Mesothelial cell of epicardium (in vitro differentiated cells): ENCODE data around the gene CEP170. TPM values are rescaled to one million over a fixed set of nuclear protein-coding genes. Genes with fewer than 3 reads are reported as not detected.
A peak's percentile ranks its signal among the peaks of the same experiment; 100 is the strongest.

Experiments used
- DNase-seq, 2 experiments: peaks; one replicate each; pipeline ENCODE4 v3.0.0; 2021; ENCODE audit warnings: low spot score in 2 of 2; ENCODE audit not compliant: unreplicated experiment in 2 of 2
- H3K27ac Mint-ChIP-seq: 2 replicates; pipeline ENCODE4 v1.8.0; 2021; ENCODE audit warnings: mixed read lengths
- H3K27me3 Mint-ChIP-seq: 2 replicates; pipeline ENCODE4 v1.8.0; 2021; ENCODE audit warnings: low read depth, mixed read lengths
- H3K36me3 Mint-ChIP-seq: 2 replicates; pipeline ENCODE4 v1.8.0; 2021; ENCODE audit warnings: mixed read lengths
- H3K4me1 Mint-ChIP-seq: 2 replicates; pipeline ENCODE4 v1.8.0; 2021; ENCODE audit warnings: mixed read lengths
- H3K4me3 Mint-ChIP-seq: 2 replicates; pipeline ENCODE4 v1.8.0; 2021; ENCODE audit warnings: mild to moderate bottlenecking, moderate library complexity, mixed read lengths
- H3K9me3 Mint-ChIP-seq: 2 replicates; pipeline ENCODE4 v1.8.0; 2021; ENCODE audit warnings: mixed read lengths
- CTCF ChIP-seq: fragments of 200-600 bp; sonication (generic); IDR thresholded peaks from one replicate; pipeline ENCODE4 v1.5.0; 2021; ENCODE audit warnings: antibody characterized with exemption; ENCODE audit not compliant: unreplicated experiment
- total RNA-seq: library from RNA; stranded (reverse); gene quantifications from 3 replicates; pipeline ENCODE4 v1.2.1, GENCODE V29; 2021

Gene CEP170
- total RNA-seq, 1 donor from 2014 or later = 129 TPM

- Mint-ChIP-seq H3K4me1 (peaks cover 66% of the 10 kb centered on the region), H3K9me3 (no peaks in the 10 kb centered on the region), H3K27me3 (no peaks in the 10 kb centered on the region), H3K36me3 (peaks cover 5% of the 10 kb centered on the region), H3K4me3 (peak overlapping the region; percentile 2), H3K27ac (peak overlapping the region; percentile 92)
- DNase-seq = no peak
- TF ChIP-seq CTCF = no peak
Observed at GRCh38 chr1:243268751-243269460, 13.8 kb upstream of the CEP170 start.

GRCh38 chr1:243267914-243268653 lies 13.0 kb upstream of the CEP170 start:
- no peaks in the 10 kb centered on the region for H3K27me3 Mint-ChIP-seq
- peak overlapping the region; percentile 2 for H3K4me3 Mint-ChIP-seq
- H3K4me1 Mint-ChIP-seq = peaks cover 66% of the 10 kb centered on the region
- H3K36me3 Mint-ChIP-seq = peaks cover 2% of the 10 kb centered on the region
- no peak for DNase-seq
- H3K27ac Mint-ChIP-seq = peak overlapping the region; percentile 92
- no peaks in the 10 kb centered on the region for H3K9me3 Mint-ChIP-seq
- TF ChIP-seq CTCF = no peak

- Mint-ChIP-seq H3K27ac (peak overlapping the region; percentile 92), H3K4me1 (peaks cover 63% of the 10 kb centered on the region), H3K27me3 (no peaks in the 10 kb centered on the region), H3K36me3 (peaks cover 2% of the 10 kb centered on the region), H3K9me3 (no peaks in the 10 kb centered on the region), H3K4me3 (no peak overlapping the region)
- DNase-seq = no peak
- TF ChIP-seq CTCF = no peak
Observed at GRCh38 chr1:243267471-243267880, 12.4 kb upstream of the CEP170 start.

GRCh38 chr1:243266231-243266630 lies 11.2 kb upstream of the CEP170 start:
- TF ChIP-seq CTCF = no peak
- Mint-ChIP-seq H3K27me3 (no peaks in the 10 kb centered on the region), H3K4me3 (no peak overlapping the region), H3K27ac (no peak overlapping the region), H3K36me3 (peaks cover 2% of the 10 kb centered on the region), H3K9me3 (no peaks in the 10 kb centered on the region), H3K4me1 (peaks cover 57% of the 10 kb centered on the region)
- no peak for DNase-seq

GRCh38 chr1:243264717-243265116 lies 9.6 kb upstream of the CEP170 start:
- Mint-ChIP-seq H3K4me3 (no peak overlapping the region), H3K27me3 (no peaks in the 10 kb centered on the region), H3K36me3 (no peaks in the 10 kb centered on the region), H3K9me3 (no peaks in the 10 kb centered on the region), H3K27ac (peak overlapping the region; percentile 64), H3K4me1 (peaks cover 44% of the 10 kb centered on the region)
- DNase-seq = no peak
- TF ChIP-seq CTCF = no peak
